HPDE6-E6E7 (cell line): ENCODE data around the gene GNG12.

Experiments used
- DNase-seq: peaks from one replicate; pipeline ENCODE4 v3.0.0; 2011; ENCODE audit warnings: missing footprints; ENCODE audit errors: extremely low spot score

GNG12 gene

DNA sequence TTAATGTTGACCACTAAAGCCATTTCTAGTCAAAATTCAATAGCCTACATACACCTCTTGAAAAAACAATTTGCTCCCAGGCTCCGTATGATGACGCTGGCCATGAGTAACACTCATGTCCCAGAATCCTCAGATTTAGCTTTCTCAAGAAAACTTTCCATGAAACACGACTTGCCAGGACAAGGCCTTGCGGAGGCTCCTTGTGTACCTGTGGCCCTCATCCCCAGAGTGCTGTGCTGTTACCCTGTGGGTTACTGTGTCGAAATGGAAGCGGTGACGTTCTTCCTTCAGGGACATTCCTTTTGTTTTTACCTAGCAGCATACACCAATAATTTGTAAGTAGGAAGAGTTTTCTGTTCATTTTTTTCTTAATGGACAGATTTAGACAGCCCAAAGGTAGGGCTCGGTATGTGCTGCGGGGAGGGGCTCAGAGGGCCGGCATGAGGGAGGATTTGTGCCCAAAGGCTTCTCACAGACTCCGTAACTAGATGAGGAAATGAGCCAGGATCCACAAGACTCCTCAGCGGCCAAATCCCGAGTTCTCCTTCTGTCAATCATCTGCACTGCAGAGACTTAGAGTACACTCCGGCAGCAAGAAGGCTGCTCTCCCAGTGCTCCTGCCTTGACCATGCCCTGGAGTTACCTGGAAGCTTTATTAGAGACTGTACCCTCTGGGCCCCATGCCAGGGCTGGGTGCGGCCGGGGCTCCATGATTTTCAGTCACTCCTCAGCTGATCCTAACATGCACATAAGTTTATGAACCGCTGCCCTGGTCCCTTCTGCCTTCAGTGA, 17.8 kb downstream of the GNG12 start:
- DNase-seq = no peak

DNA sequence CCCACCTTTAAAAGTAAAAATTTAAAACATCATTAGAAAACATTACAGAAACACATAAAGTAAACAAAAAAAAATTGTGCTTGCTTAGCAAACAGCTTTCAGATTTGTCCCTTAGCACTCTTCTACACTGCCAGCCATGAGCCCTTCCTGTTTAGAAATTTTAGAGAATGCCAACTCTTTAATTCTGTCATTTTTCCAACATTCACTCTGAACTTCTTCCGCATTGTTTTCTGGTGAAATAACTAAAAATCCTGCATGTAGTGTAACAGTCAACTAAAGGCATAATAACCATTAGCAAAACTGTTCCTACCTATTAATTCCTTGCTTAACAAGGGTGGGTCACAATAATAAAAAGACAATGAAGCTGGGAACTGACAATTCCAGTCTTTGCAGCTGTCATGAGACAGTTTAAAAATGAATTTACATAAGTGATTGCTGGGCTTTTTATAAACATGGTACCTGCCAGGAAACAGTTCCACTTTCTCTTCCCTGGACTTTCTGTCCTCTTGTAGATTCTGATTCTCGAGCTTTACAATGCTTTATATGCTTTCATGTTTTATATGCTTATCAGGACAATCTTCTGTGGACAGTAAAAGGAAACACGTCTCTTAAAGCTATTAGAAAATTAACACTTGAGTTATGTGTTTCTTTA, 19.0 kb downstream of the GNG12 start:
- no peak for DNase-seq

DNA sequence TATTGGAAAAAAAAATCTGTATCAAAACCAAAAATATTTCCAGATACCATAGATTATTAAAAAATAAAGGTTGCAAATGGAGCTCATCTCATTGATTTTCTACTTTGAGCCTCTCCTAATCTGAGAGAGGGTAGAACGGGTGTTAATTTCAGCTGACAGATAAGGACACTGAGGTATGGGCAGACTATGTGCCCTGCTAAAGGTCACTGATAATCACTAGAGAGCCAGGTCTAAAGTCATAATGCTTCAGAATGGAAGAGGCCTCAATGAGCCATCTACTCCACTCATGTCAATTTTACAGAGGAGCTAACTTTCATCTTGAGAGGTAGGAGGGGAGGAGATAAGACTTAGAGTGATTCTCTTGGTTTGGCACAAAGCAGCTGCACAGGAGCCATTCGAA, 21.0 kb downstream of the GNG12 start:
- no peak for DNase-seq

DNA sequence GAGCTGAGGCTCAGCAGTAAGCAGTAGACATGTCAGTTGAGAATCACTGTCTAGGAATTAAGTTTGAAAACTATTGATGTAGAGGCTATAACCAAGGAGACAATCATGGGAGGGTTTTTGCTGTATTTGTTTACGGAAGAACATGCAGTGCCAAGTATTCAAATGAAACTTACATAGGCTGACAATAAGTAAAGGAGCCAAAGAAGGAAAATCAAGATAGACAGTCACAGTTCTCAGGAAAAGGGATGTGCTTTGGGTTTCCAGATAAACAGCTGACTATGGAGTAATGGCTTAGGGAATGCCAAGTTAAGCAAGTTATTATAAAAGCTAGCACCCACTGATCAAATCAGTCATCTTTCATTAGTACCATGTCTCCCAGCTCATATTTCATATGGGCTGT, 21.5 kb downstream of the GNG12 start:
- no peak for DNase-seq

DNA sequence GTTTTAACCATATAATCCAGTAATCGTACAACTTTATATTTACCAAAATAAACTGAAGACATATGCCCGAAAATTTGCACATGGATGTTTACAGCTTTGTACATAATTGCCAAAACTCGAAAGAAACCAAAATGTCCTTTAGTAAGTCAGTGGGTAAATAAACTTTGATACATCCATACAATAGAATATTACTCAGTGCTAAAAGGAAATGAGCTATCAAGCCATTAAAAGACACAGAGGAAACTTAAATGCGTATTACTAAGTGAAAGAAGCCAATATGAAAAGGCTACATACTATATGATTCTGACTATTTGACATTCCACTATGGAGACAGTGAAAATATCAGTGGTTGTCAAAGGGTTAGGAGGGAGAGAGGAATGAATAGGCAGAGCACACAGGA, 23.4 kb downstream of the GNG12 start:
- DNase-seq = no peak

DNA sequence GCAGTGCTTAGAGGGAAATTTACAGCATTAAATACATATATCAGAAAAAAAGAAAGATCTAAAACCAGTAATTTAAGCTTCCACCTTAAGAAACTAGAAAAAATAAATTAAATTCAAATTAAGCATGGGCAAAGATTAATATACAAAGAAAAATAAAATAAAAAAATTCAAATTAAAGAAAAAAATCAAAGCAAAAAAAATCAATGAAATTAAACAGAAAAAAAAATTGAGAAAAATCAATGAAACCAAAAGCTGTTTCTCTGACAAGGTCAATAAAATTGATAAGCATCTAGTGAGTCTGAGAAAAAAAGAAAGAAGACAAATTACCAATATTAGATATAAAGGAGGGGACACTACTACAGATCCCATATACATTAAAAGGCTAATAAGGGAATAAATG, 26.0 kb downstream of the GNG12 start:
- no peak for DNase-seq

DNA sequence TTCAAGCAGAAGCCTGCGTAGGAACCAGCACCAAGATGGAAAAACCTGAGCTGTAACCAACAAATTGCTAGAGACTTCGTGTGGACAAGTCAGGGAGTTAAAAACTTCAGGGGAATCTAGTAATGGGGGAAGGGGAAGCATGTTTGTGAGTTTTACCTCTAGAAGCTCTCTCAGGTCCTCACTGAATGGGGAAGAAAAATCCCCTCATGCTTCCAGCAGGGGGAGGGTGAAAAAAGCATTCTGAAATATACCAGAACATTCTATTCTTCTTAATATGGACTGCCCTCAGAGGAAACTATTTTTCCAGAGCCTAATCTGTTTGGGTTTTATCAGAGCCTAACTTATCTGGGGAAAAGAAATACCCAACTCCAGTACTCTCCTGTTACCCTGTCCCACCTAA, 28.6 kb downstream of the GNG12 start:
- DNase-seq = no peak

DNA sequence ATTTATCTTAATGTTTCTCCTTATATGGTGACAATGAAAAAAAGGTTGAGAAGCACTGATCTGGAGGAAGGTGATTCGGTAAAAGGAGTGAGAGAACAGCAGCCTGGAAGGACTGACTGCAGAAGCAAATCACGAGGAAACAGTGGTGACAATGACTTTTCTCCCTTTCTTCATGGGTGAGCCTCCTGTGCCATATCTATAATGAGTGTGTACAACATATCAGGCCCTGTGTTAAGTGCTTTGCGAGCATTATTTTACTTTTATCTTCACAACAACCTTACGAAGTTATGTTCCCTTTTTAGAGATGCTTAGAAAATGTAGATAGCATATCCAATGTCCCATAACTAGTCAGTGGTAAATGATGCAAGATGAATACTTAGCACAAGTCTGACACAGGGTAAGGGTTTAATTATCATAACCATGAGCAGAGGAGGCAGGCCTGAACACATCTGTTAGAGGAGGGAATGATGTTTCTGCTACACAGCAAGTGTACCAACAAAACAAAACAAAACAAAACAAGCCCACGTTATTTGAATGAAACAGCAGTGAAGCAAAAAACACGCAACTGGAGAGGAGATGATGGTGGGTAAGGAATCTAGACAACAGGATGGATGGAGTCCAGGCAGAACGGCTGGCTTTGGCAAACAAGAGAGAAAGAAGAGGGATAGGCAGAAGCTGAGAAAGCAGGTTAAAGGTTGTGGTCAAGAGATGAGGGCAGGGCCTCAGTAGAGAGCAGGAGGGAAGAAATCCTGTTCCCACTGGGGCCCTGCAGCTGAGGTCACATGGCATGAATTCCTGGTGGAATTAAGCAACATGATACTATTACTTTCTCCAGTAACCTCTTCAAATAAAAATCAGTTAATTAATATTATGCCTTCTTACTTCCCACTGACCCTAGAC, 29.6 kb downstream of the GNG12 start:
- DNase-seq = no peak

DNA sequence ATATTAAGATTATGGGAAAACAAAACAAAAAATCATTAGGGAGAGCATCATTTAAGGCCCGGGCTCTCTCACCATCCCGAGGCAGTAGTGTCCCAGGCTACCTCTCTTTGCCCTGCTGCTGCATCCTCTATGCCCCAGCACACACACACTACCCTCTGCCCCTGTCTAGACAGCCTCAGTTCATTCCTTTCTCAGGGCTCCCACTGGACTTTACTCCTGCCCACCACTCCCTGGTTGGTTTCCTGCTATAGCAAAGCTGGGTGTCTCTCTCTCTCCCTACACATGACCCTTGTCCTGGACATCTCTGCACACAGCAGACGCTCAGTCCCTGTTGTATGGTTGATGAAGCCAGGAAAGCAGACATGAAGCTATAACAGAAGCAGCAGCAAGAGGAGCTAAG, 30.7 kb downstream of the GNG12 start:
- no peak for DNase-seq

DNA sequence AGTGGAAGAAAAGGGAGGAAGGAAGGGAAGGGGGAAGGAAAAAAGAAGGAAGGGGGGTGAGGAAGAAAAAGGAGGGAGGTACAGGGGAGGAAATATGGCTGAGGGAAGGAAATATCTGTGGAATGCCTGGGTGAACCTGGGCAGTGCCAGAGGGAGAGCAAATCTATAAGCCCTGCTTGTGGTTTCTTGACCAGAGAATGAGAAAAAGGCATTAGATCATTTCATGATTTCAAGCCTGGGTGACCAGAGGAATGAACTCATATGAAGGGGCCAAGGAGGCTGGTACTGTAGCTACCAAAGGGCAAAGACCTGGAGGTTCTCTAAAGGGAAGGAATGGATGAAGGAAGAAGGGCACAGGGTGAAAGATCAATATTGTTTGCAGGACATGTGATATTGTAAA, 31.4 kb downstream of the GNG12 start:
- DNase-seq = no peak

DNA sequence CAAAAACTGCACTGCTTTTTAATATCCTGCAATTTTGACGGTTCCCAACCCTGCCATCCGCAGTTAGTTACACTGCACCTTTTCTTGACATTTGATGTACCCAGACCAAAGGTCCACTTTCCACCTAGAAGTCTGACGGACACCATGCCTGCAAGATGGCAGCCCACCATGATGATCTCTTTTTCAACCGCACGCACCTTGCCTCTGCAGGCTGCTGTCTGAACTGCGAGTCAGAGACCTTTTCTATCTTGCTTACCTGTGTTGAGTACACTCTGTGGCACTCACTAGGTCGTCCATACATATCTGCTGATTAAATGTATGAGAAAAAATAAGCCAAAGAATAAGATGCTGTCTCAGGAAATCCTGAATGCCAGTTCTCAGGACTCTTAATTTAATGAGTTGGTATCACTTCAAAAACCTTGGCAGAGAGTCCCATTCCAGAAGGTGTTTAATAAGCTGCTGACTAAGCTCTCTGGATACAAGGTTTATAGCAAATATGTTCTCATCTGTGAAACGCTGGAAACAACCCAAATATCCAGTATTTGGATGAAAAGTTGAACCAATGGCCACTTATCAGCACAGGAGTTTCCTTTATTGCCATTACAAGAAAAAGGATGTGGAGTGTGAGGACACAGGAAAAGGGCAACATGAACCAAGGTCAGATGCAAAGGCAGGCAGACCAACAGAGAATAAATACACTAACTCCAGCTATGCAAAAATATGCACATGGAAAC, 37.9 kb downstream of the GNG12 start:
- no peak for DNase-seq

DNA sequence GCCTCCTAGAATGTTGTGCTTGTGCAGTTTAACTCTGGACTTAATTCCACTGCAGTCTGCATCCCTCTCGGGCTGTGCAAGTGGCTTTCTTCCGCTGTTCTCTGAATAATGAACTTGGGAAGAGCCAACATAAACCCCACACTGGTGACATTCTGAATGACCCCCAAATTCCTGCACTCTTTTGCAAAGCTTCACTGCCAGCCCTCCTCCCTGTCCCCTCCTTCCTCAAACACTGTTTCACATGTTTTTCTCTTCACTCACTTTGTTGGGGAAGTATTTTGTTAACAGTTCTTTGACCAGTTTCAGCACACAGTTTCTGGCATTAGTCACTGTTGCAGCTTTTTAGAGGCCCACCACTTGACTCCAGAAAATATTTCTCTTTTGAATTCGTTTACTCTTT, 39.7 kb downstream of the GNG12 start:
- DNase-seq = no peak

DNA sequence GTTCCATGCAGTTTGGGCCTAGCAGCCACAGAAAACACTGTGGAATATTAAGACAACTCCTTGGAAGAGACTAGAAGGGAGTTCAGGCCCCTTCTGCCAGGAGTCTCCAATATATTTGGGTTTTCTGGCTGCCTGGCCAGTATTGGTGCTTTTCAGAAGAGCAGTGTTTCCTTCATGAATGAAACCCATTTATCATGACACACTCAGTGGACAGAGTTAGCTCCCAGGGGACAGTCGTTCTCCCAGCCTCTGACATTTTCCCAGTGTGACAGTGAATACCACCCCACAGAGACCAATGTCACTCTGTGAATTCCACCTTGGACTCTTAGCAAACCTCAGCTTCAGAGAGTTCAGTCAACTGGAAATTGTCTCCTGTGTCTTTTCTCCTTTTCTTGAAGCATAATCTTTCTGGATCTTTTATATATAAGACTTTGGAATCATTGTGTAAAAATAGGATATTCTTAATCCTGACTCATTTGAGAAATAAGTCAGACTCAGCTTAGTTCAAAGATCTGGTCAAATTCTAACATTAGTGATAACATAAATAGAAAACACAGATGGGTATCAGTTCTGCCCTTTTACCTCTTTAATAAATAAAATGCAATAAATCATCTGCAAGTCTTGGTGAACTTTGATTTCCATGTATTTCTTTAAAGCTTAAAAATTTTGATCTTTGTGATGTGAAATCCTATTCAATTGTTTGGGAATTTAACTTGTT, 40.4 kb downstream of the GNG12 start:
- no peak for DNase-seq

DNA sequence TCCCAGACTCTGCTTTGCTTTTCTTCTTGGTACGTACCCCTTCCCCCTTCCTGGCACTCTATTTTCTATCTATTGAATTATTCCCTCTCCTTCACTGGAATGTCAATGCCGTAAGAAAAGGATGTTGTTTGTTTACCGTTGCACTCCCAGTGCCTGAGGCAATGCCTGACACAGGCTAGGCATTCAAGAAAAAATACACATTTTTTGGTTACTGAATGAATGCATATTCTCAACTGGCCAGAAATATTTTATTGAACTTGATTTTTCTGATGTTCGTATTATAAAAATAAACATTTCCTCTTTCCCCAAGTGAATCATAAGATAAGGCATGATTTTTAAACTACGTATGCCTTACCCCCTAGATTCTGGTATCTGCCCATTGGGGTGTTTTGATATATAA, 41.2 kb downstream of the GNG12 start:
- DNase-seq = peak; percentile 22

DNA sequence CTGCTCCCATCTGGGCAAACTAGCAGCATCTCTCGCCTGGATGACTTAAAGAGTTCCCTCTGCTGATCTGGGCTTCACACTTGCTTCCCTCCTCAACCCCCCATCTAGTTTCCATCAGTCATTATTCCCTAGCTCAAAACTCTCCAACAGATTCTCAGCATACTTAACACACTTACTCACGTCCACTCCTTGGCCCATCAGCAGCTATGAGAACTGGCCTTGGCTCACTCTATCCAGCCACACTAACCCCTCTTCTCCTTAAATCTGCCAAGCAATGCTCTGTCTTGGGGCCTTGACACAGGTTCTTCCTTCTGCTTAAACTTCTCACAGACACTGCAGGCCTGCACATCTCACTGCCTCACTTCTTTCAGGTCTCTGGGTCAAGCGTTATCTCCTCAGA, 41.6 kb downstream of the GNG12 start:
- DNase-seq = no peak

DNA sequence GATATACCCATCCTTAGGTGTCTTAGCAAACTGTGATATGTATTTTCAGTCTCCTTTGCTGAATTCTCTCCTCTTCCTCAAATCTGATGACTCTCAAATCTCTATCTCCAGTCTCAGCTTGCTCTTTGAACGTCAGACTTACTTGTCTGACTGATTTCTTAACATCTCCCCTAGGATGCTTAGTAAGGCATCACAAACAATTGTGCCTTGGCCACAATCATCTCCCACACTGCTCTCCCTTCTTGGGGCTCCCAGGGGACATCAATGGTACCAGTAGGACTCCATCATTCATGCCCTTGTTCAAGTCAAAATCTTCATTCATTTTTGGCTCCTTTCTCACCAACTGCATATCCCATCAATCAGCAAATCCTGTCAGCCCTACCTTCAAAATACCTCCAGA, 42.0 kb downstream of the GNG12 start:
- DNase-seq = no peak

DNA sequence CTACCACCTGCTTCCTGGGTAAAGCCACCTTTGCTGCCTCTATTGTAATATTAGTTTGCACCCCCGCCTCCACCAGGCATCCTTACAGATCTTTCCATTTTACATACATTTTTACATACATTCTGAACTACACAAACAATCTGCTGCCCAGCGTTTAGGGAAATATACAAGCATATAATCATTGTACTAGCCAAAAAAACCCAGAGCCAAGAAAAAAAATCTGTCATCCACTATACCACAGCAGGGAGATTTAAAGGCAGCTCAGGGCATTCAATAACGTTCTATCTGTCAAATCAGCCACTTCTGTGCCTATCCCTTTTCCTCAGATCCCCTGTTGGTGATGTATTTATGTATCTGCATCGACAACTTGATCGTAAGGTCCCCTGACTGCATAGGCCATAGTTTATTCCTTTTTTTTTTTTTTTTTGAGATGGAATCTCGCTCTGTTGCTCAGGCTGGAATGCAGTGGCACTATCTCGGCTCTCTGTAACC, 43.0 kb downstream of the GNG12 start:
- DNase-seq = no peak

DNA sequence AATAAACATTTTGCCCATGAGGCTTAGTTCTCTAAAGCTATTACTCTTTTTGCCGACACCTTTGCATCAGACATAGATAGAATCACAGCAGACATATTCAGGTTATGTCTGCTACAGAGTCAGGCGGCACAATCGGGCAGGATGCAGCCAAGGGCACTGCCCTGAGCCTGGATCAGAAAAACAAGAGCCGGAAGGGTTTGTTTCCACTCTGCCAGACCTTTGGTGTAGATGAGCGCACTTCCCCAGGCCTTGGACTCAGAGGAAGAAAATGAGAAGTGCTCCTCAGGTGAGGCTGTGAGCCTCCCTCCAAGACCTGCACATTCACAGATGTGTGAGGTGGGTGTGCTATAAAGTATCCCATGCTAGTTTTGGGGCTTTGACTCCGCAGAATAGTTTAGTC, 43.7 kb downstream of the GNG12 start:
- no peak for DNase-seq

DNA sequence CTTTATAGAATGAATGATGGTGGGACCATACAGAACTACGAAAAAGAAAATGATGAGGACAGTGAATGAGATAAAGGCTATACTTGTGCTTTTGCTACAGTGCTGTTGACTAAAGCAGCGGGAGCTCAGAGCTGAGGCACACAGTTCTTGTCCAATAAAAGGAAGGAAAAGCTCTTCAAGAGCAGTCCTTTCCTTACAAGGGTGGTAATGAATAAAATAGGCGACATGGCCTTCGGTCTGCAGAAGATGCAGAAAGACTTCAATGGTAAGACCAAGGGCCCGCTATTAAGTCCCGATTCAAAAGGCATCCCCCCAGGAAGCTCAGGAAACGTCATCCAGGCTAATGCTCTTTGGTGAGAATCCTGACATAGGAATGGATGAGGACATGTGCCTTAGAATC, 44.4 kb downstream of the GNG12 start:
- DNase-seq = no peak

DNA sequence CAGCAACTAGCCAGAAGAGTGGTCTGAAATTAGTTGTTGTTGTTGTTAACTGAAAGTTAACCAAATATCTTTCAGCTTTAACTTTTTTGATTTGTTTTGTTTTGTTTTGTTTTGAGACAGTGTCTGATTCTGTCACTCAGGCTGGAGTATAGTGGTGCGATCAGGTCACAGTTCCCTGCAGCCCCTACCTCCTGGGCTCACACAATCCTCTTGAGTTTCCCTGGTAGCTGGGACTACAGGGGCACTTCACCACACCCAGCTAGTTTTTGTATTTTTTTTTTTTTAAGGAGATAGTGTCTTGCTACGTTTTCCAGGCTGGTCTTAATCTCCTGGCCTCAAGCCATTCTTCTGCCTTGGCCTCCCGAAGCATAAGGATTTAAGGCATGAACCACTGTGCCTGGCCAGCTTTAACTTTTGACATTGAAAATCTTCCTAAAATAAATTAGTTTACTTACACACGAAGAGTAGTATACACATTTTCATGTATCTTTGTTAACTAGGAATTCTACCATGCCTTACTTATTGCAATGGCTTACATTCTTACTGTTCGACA, 45.0 kb downstream of the GNG12 start:
- DNase-seq = no peak

DNA sequence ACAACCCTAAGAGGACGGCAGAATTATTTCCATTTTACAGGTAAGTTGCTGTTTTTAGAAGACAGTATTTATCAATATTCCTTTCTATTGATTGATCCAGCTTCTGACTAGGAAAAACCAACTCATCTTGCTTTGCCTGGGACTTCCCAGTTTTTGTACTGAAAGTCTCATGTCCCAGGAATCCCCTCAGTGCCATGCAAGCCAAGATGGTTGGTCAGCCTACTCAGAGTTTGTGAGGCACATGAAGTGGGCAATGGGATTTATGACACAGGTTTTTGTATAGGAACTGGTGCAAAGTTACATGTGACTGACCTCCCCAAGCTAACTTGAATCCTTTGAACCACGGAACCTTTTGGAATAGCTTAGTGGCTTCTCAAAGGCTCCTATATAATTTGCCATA, 45.5 kb downstream of the GNG12 start:
- DNase-seq = no peak
